Measurements from ENCODE around the gene FCHO2. TPM values are rescaled to one million over a fixed set of nuclear protein-coding genes. Genes with fewer than 3 reads are reported as not detected.

Gene FCHO2
- total RNA-seq, 1 experiment from 2014 or later, result 5.8 TPM

- H3K4me1 Mint-ChIP-seq, result peaks cover 21 to 23% of the 10 kb centered on the region in 2 experiments
- no CpG with 5 or more reads among the region's 1 CpG for WGBS (ENCODE audit: extremely low coverage, insufficient read length, low lambda C conversion rate)
These were observed 175.0 kb downstream of the FCHO2 start for GRCh38 chr5:73130811-73131210.

More at GRCh38 chr5:73130811-73131210, 175.0 kb downstream of the FCHO2 start:
- Histone ChIP-seq H4K91ac (ENCODE audit: insufficient read length, low read depth, low read length) (no peak overlapping the region), H3K4ac (ENCODE audit: low read depth, low read length) (no peak overlapping the region), H2BK12ac (ENCODE audit: insufficient read length, low read depth, low read length) (no peak overlapping the region), H4K20me1 (ENCODE audit: control insufficient read depth, insufficient read depth, insufficient read length) (no peaks in the 10 kb centered on the region), H2BK5ac (ENCODE audit: insufficient read length, low read length) (no peak overlapping the region), H4K5ac (ENCODE audit: insufficient read length, low read depth, low read length) (no peak overlapping the region), H3K23me2 (ENCODE audit: insufficient read length, low read depth, low read length, poor library complexity, severe bottlenecking) (no peaks in the 10 kb centered on the region), H3K79me1 (ENCODE audit: insufficient read depth, low read depth, low read length, poor library complexity, severe bottlenecking) (no peaks in the 10 kb centered on the region), H3K23ac (ENCODE audit: insufficient read length, low read depth, low read length) (no peak overlapping the region), H3K27me3 (ENCODE audit: insufficient read depth, low read length) (no peaks in the 10 kb centered on the region), H2BK120ac (ENCODE audit: low read depth, low read length, poor library complexity, severe bottlenecking) (no peak overlapping the region), H4K8ac (replicated peaks; ENCODE audit: insufficient read length, low read depth, low read length) (no peak overlapping the region), H3K4me1 (ENCODE audit: insufficient read depth, low read length) (peaks cover 3% of the 10 kb centered on the region; the same call in 1 of the 2 replicates), H3K18ac (ENCODE audit: insufficient read length, low read depth, low read length) (no peak overlapping the region), H3K14ac (ENCODE audit: insufficient read depth, low read length) (no peak overlapping the region), H3K9ac (ENCODE audit: extremely low read depth, insufficient read length, low read length) (no peak overlapping the region), H2BK20ac (ENCODE audit: low read depth, low read length, poor library complexity, severe bottlenecking) (no peak overlapping the region), H3K56ac (ENCODE audit: insufficient read length, low read depth, low read length) (no peak overlapping the region), H2AFZ (ENCODE audit: low read length) (no peak overlapping the region), H3K79me2 (ENCODE audit: insufficient read depth, low read length) (no peaks in the 10 kb centered on the region), H3K9me3 (ENCODE audit: control insufficient read depth, low read depth, low read length) (no peaks in the 10 kb centered on the region), H3K27ac (ENCODE audit: insufficient read length, low read depth, low read length) (no peak overlapping the region), H2AK5ac (ENCODE audit: insufficient read length, low read length) (no peak overlapping the region), H3T11ph (ENCODE audit: low read length) (no peak overlapping the region), H3K4me2 (ENCODE audit: insufficient read depth, insufficient read length, low read length) (no peak overlapping the region), H2BK15ac (ENCODE audit: low read depth, low read length) (no peak overlapping the region)
- H3K36me3 Mint-ChIP-seq (ENCODE audit: insufficient read depth in 1 of 3, low read depth in 3 of 3), result peaks cover 0 to 2% (median 0%) of the 10 kb centered on the region in 3 experiments; a peak in 2 of 7 replicates
- no peak for TF ChIP-seq CTCF (conservative IDR thresholded peaks at IDR 0.05)
- peaks cover 5% of the 10 kb centered on the region for H3K27me3 Mint-ChIP-seq (ENCODE audit: low read depth)
- DNase-seq, result no peak
- no peak overlapping the region for H3K27ac Mint-ChIP-seq
- no peak overlapping the region for H3K4me3 Mint-ChIP-seq
- no peaks in the 10 kb centered on the region; a peak in 1 of 5 replicates for H3K9me3 Mint-ChIP-seq
